ENCODE data around the gene MYBPC2.

MYBPC2 gene

GRCh38 chr19:50450369-50451222, 17.9 kb downstream of the MYBPC2 start:
- no peak for TF ChIP-seq CTCF (IDR thresholded peaks at IDR 0.05; ENCODE audit: insufficient read depth, low read length, poor library complexity, severe bottlenecking)
- TF ChIP-seq EZH2phosphoT487 (conservative IDR thresholded peaks at IDR 0.05; ENCODE audit: low read length) = no peak
- no peak overlapping the region for H3K4me3 ChIP-seq (ENCODE audit: insufficient read depth, low read length, poor library complexity, severe bottlenecking)
- H2AFZ ChIP-seq (ENCODE audit: low read depth, low read length, severe bottlenecking) = no peak overlapping the region

GRCh38 chr19:50451223-50451534, 18.5 kb downstream of the MYBPC2 start:
- no peaks in the 10 kb centered on the region for H3K27me3 ChIP-seq (ENCODE audit: low read length)
- no peak overlapping the region for H3K9ac ChIP-seq (ENCODE audit: low read length)
- H3K36me3 ChIP-seq (ENCODE audit: low read length) = no peaks in the 10 kb centered on the region
- H3K27ac ChIP-seq (ENCODE audit: low read depth, low read length) = no peak overlapping the region
- no peaks in the 10 kb centered on the region for H3F3A ChIP-seq (ENCODE audit: insufficient read depth)
- no peak for TF ChIP-seq EZH2phosphoT487 (conservative IDR thresholded peaks at IDR 0.05; ENCODE audit: low read length)
- TF ChIP-seq CTCF (IDR thresholded peaks at IDR 0.05; ENCODE audit: insufficient read depth, low read length, poor library complexity, severe bottlenecking) = no peak
- no peaks in the 10 kb centered on the region for H3K9me3 ChIP-seq (ENCODE audit: insufficient read depth, low read length)
- no peak overlapping the region for H3K4me2 ChIP-seq (ENCODE audit: low read depth, low read length, poor library complexity, severe bottlenecking)
- no peaks in the 10 kb centered on the region for H3K79me2 ChIP-seq (ENCODE audit: insufficient read depth, low read length)
- H3K4me3 ChIP-seq (ENCODE audit: insufficient read depth, low read length, poor library complexity, severe bottlenecking) = no peak overlapping the region
- no peak overlapping the region for H2AFZ ChIP-seq (ENCODE audit: low read depth, low read length, severe bottlenecking)
- H4K20me1 ChIP-seq (ENCODE audit: low read depth, low read length) = no peaks in the 10 kb centered on the region
- no peaks in the 10 kb centered on the region for H3K9me2 ChIP-seq (replicated peaks; ENCODE audit: insufficient read depth, low read length)

More at GRCh38 chr19:50450369-50451222, 17.9 kb downstream of the MYBPC2 start:
- H3K9me2 ChIP-seq (replicated peaks; ENCODE audit: insufficient read depth, low read length) = no peaks in the 10 kb centered on the region
- H3K9me3 ChIP-seq (ENCODE audit: insufficient read depth, low read length) = no peaks in the 10 kb centered on the region
- no peaks in the 10 kb centered on the region for H3K79me2 ChIP-seq (ENCODE audit: insufficient read depth, low read length)
- no peak overlapping the region for H3K27ac ChIP-seq (ENCODE audit: low read depth, low read length)
- no peaks in the 10 kb centered on the region for H3K27me3 ChIP-seq (ENCODE audit: low read length)
- H3K36me3 ChIP-seq (ENCODE audit: low read length) = no peaks in the 10 kb centered on the region
- H3F3A ChIP-seq (ENCODE audit: insufficient read depth) = no peaks in the 10 kb centered on the region
- H3K9ac ChIP-seq (ENCODE audit: low read length) = no peak overlapping the region
- H4K20me1 ChIP-seq (ENCODE audit: low read depth, low read length) = no peaks in the 10 kb centered on the region
- H3K4me2 ChIP-seq (ENCODE audit: low read depth, low read length, poor library complexity, severe bottlenecking) = no peak overlapping the region

GRCh38 chr19:50453243-50453642, 20.6 kb downstream of the MYBPC2 start:
- Histone ChIP-seq H3K79me2 (ENCODE audit: insufficient read depth, low read length) (no peaks in the 10 kb centered on the region), H3K9me3 (ENCODE audit: insufficient read depth, low read length) (no peaks in the 10 kb centered on the region), H3K4me3 (ENCODE audit: insufficient read depth, low read length, poor library complexity, severe bottlenecking) (no peak overlapping the region), H3K27me3 (ENCODE audit: low read length) (no peaks in the 10 kb centered on the region), H3K27ac (ENCODE audit: low read depth, low read length) (no peak overlapping the region), H3K36me3 (ENCODE audit: low read length) (no peaks in the 10 kb centered on the region), H3K9ac (ENCODE audit: low read length) (no peak overlapping the region), H2AFZ (ENCODE audit: low read depth, low read length, severe bottlenecking) (no peak overlapping the region), H3F3A (ENCODE audit: insufficient read depth) (no peaks in the 10 kb centered on the region), H3K9me2 (replicated peaks; ENCODE audit: insufficient read depth, low read length) (no peaks in the 10 kb centered on the region), H4K20me1 (ENCODE audit: low read depth, low read length) (no peaks in the 10 kb centered on the region), H3K4me2 (ENCODE audit: low read depth, low read length, poor library complexity, severe bottlenecking) (no peak overlapping the region)
- TF ChIP-seq CTCF (IDR thresholded peaks at IDR 0.05; ENCODE audit: insufficient read depth, low read length, poor library complexity, severe bottlenecking) (no peak), EZH2phosphoT487 (conservative IDR thresholded peaks at IDR 0.05; ENCODE audit: low read length) (no peak)
